Suprapubic skin (tissue), 4 donors: ENCODE measurements around the gene TNFRSF8. TPM values are rescaled to one million over a fixed set of nuclear protein-coding genes. Genes with fewer than 3 reads are reported as not detected.

ENCODE experiments used
- DNase-seq, 2 donors: peaks; one replicate each; pipeline ENCODE4 v3.0.0-alpha.2; 2019; ENCODE audit warnings: low spot score in 2 of 2
- H3K27ac ChIP-seq: fragments of 200-600 bp; sonication (generic); one replicate; pipeline ENCODE4 v1.5.1; 2019
- H3K27me3 ChIP-seq: fragments of 200-600 bp; sonication (generic); one replicate; pipeline ENCODE4 v1.5.1; 2019
- H3K36me3 ChIP-seq: fragments of 200-600 bp; sonication (generic); one replicate; pipeline ENCODE4 v1.5.1; 2019
- H3K4me1 ChIP-seq: fragments of 200-600 bp; sonication (generic); one replicate; pipeline ENCODE4 v1.5.1; 2019
- H3K4me3 ChIP-seq: fragments of 200-600 bp; sonication (generic); one replicate; pipeline ENCODE4 v1.5.1; 2019; ENCODE audit warnings: mild to moderate bottlenecking
- H3K9me3 ChIP-seq: fragments of 200-600 bp; sonication (generic); one replicate; pipeline ENCODE4 v1.5.1; 2019
- CTCF ChIP-seq, 2 donors: fragments of 200-600 bp in 1 of 2; fragments of 450-650 bp in 1 of 2; sonication (generic) in 1 of 2; IDR thresholded peaks; one replicate each; pipeline ENCODE4 v1.5.1; 2016 to 2019; ENCODE audit warnings: antibody characterized with exemption in 2 of 2, mild to moderate bottlenecking in 1 of 2, moderate library complexity in 1 of 2
- EP300 ChIP-seq: sonication (generic); formaldehyde crosslinking; IDR thresholded peaks from one replicate; pipeline ENCODE4 v1.6.1; 2017; ENCODE audit warnings: antibody characterized with exemption
- POLR2A ChIP-seq, 2 donors: fragments of 450-650 bp; IDR thresholded peaks; one replicate each; pipeline ENCODE4 v1.6.1; 2017; ENCODE audit warnings: antibody characterized with exemption in 2 of 2, mild to moderate bottlenecking in 2 of 2, moderate library complexity in 2 of 2
- POLR2AphosphoS5 ChIP-seq, 3 donors: sonication (generic); formaldehyde crosslinking; IDR thresholded peaks; one replicate each; pipeline ENCODE4 v1.6.1; 2017; ENCODE audit warnings: antibody characterized with exemption in 3 of 3
- WGBS: methylation state at CpG from one replicate; pipeline ENCODE4 v1.1.5; 2018; 5-methylcytosine and 5-hydroxymethylcytosine counted together
- total RNA-seq, 4 donors: library from RNA; depleted of rRNA; stranded (reverse); fragments of >200 nt; gene quantifications; one replicate each; pipeline ENCODE4 v1.1.0, GENCODE V29; 2016

Gene TNFRSF8
- total RNA-seq, 4 donors from 2014 or later, result 0.30 to 1.2 (median 0.75) TPM

- Histone ChIP-seq H3K27ac (no peak overlapping the region), H3K4me3 (no peak overlapping the region), H3K4me1 (peaks cover 36% of the 10 kb centered on the region), H3K27me3 (no peaks in the 10 kb centered on the region), H3K36me3 (no peaks in the 10 kb centered on the region), H3K9me3 (no peaks in the 10 kb centered on the region)
- WGBS, result 90% methylated on average over 4 of the region's 4 CpGs
- DNase-seq, result no peak
- TF ChIP-seq EP300 (no peak), POLR2A (IDR thresholded peaks at IDR 0.05) (no peak), POLR2AphosphoS5 (IDR thresholded peaks at IDR 0.05) (no peak), CTCF (IDR thresholded peaks at IDR 0.05) (no peak)
Measured at GRCh38 chr1:12140016-12140415, 76.9 kb downstream of the TNFRSF8 start.

- DNase-seq, result no peak
- Histone ChIP-seq H3K27ac (no peak overlapping the region), H3K27me3 (no peaks in the 10 kb centered on the region), H3K4me1 (peaks cover 33% of the 10 kb centered on the region), H3K9me3 (no peaks in the 10 kb centered on the region), H3K4me3 (no peak overlapping the region), H3K36me3 (no peaks in the 10 kb centered on the region)
- 81% methylated on average over 12 of the region's 12 CpGs for WGBS
- TF ChIP-seq POLR2AphosphoS5 (IDR thresholded peaks at IDR 0.05) (no peak), POLR2A (IDR thresholded peaks at IDR 0.05) (no peak), CTCF (IDR thresholded peaks at IDR 0.05) (no peak), EP300 (no peak)
Measured at GRCh38 chr1:12140515-12141162, 77.5 kb downstream of the TNFRSF8 start.

- no peak for DNase-seq
- Histone ChIP-seq H3K9me3 (no peaks in the 10 kb centered on the region), H3K36me3 (no peaks in the 10 kb centered on the region), H3K4me3 (no peak overlapping the region), H3K27ac (no peak overlapping the region), H3K27me3 (no peaks in the 10 kb centered on the region), H3K4me1 (peaks cover 33% of the 10 kb centered on the region)
- WGBS, result 84% methylated on average over 10 of the region's 21 CpGs
- no peak for TF ChIP-seq POLR2A (IDR thresholded peaks at IDR 0.05)
- no peak for TF ChIP-seq POLR2AphosphoS5 (IDR thresholded peaks at IDR 0.05)
- TF ChIP-seq CTCF (IDR thresholded peaks at IDR 0.05), result no peak
- no peak for TF ChIP-seq EP300
Measured at GRCh38 chr1:12141163-12141850, 78.2 kb downstream of the TNFRSF8 start.

GRCh38 chr1:12142141-12142823, 79.2 kb downstream of the TNFRSF8 start:
- peaks cover 33% of the 10 kb centered on the region for H3K4me1 ChIP-seq
- 85% methylated on average over 5 of the region's 18 CpGs for WGBS
- H3K27ac ChIP-seq, result no peak overlapping the region
- DNase-seq, result no peak
- no peaks in the 10 kb centered on the region for H3K36me3 ChIP-seq
- H3K9me3 ChIP-seq, result no peaks in the 10 kb centered on the region
- no peak overlapping the region for H3K4me3 ChIP-seq
- H3K27me3 ChIP-seq, result no peaks in the 10 kb centered on the region
- TF ChIP-seq EP300 (no peak), POLR2A (IDR thresholded peaks at IDR 0.05) (no peak), CTCF (IDR thresholded peaks at IDR 0.05) (no peak), POLR2AphosphoS5 (IDR thresholded peaks at IDR 0.05) (no peak)
